HG03521 (cell line): ENCODE measurements around the gene RPL3.

Experiments used
- ATAC-seq: cut with Tn5 transposase; IDR thresholded peaks from one replicate; pipeline ENCODE4 v1.9.1; 2021; ENCODE audit warnings: mild to moderate bottlenecking, moderate library complexity; ENCODE audit not compliant: unreplicated experiment

RPL3 gene

DNA sequence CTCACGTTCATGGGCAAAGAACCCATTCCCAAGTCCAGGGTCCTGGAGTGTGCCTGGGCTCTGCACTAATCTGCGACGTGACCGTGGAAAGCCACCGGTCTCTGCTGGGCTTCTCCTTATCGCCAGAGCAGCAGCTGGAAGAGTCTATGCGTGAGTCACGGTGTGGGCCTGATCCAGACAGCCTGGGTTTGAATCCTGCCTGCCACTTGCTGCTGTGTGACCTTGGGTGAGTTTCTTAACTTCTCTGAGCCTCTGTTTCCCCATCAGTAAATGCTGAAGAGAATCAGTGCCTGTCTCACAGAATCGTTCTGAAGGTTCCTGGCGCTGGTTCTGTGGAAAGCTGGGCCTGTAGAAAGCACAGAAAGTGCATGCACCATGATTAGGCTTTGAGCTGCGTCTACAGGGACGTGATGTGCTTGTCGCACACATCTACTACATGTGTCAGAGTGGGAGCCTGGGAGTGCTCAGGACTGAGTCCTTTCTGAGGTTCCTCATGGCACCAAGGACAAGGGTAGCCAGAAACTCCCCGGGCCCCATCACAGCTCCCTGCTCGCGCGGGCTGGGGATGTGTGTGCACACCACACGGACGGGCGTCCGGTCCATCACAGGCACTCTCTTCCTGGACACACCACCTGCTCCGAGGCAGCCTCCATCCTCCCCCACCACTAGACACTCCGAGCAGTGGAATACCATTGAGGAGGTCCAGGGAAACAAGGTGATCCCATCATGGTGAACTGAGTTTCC, 54.1 kb downstream of the RPL3 start:
- ATAC-seq = no peak

DNA sequence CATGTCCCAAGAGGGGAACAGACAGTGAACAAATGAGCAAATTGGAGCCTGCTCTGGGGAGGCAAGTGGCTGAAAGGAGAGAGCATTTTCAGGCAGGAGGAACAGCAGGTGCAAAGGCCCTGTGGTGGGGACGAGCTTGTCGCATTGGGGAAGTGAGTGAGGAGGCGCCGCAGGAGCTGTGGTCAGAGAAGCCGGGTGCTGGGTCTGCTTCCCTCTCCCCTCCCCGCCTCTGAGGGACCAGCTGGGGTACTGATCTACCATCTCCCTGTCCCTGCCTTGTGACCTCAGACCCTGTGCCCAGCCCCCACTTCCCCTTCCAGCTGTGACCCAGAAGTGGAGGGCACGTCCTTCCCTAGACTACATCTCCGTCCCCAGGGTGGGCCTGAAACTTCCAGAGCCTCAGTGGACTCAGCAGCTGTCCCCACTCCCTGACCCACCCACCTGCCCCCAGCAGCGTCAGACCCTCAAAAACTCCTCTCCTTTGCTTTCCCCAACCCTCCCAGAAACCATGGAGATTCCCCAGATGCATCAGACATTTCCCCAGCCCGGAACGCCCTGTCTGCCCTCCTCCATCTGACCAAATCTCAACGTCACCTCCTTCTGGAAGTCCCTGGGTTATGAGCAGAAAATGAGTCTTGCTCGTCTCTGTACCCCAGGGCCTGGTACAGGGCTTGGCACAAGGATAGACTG, 54.9 kb downstream of the RPL3 start:
- ATAC-seq = no peak

DNA sequence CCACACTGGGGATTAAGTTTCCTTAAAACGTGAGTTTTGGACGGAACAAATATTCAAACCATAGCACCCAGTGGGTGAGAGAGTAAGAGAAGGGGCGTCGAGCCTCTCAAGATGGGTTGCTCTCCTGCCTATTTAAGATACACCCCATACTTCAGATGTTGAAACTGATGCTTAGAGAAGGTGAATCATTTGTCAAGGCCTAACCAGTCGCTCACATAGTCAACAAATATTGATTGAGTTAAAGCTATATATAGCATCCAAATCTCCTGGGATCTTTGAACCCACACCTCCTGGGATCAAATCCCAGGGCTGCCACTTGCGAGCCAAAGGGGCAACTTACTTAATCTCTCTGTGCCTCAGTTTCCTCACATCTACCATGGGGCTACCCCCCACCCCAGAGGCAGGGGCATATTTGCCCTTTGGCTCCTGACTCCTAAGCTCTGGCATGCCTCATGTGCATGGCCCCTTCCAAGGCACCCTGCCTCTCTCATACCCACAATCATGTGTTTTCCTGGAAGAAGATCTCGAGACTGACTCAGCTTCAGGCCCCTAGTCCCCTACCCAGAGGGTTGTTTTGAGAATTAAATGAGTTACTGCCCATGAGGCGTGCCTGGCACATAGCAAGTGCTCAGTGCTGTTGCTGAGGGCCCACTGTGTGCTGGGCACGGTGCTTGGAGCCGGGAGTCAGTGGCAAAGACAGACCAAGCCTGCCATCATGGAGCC, 55.6 kb downstream of the RPL3 start:
- ATAC-seq = no peak
